Ishikawa (cell line): ENCODE results near the gene PRKCE.

Experiments used
- CEBPB ChIP-seq: IDR thresholded peaks from 2 replicates; pipeline ENCODE4 v1.6.1; 2012
- CREB1 ChIP-seq: IDR thresholded peaks from 2 replicates; pipeline ENCODE4 v1.6.1; 2012; ENCODE audit warnings: low read depth
- EGR1 ChIP-seq: IDR thresholded peaks from 2 replicates; pipeline ENCODE4 v1.6.1; 2012
- EP300 ChIP-seq: IDR thresholded peaks from 2 replicates; pipeline ENCODE4 v1.6.1; 2012; ENCODE audit warnings: borderline replicate concordance
- FOXM1 ChIP-seq: IDR thresholded peaks from 2 replicates; pipeline ENCODE4 v1.6.1; 2012; ENCODE audit warnings: low read depth, borderline replicate concordance
- NFIC ChIP-seq: IDR thresholded peaks from 2 replicates; pipeline ENCODE4 v1.6.1; 2012
- RAD21 ChIP-seq: IDR thresholded peaks from 2 replicates; pipeline ENCODE4 v1.6.1; 2012; ENCODE audit warnings: low read depth
- TAF1 ChIP-seq: IDR thresholded peaks from 2 replicates; pipeline ENCODE4 v1.6.1; 2012; ENCODE audit warnings: low read depth, mild to moderate bottlenecking
- TCF12 ChIP-seq: IDR thresholded peaks from 2 replicates; pipeline ENCODE4 v1.6.1; 2012; ENCODE audit warnings: low read depth
- TEAD4 ChIP-seq: IDR thresholded peaks from 2 replicates; pipeline ENCODE4 v1.6.1; 2012
- YY1 ChIP-seq: IDR thresholded peaks from 2 replicates; pipeline ENCODE4 v1.6.1; 2012; ENCODE audit warnings: low read depth
- ZBTB7A ChIP-seq: IDR thresholded peaks from 2 replicates; pipeline ENCODE4 v1.6.1; 2012; ENCODE audit warnings: low read depth
- TF ChIP-seq, protein P1 (sequence below): IDR thresholded peaks from 2 replicates; pipeline ENCODE4 v1.6.1; 2012
- TF ChIP-seq, protein P2 (sequence below): IDR thresholded peaks from 2 replicates; pipeline ENCODE4 v1.6.1; 2012; ENCODE audit warnings: low read depth, mild to moderate bottlenecking
- TF ChIP-seq, protein P3 (sequence below): IDR thresholded peaks from 2 replicates; pipeline ENCODE4 v1.6.1; 2012

PRKCE gene

GRCh38 chr2:46062637-46063412, 411.4 kb downstream of the PRKCE start:
- no peak for TF ChIP-seq CEBPB
- peak; percentile 82 for TF ChIP-seq RAD21

- no peak for TF ChIP-seq CREB1
Measured at GRCh38 chr2:46064396-46064795, 412.9 kb downstream of the PRKCE start.

DNA sequence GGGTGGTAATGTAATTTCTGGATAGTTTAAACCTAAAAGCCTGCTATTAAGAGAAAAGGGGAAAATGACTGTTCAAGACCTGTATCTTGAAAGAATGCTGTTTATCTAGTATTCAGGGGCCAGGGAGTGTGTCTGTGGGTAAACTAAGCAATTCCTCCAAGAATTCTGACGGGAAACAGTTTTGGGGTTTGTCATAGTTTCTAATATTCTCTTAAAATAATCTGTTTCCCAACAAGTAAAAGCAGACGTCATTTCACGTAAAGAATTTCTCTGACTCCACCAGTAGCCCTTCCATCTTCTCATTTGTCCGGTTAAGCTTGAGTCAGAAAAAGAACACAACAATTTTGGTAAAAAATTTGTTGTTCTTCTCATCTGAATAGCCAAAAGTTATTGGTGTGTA, 413.7 kb downstream of the PRKCE start:
- TF ChIP-seq, protein P1, sequence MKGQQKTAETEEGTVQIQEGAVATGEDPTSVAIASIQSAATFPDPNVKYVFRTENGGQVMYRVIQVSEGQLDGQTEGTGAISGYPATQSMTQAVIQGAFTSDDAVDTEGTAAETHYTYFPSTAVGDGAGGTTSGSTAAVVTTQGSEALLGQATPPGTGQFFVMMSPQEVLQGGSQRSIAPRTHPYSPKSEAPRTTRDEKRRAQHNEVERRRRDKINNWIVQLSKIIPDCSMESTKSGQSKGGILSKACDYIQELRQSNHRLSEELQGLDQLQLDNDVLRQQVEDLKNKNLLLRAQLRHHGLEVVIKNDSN: no peak
- TF ChIP-seq CREB1: no peak
- TF ChIP-seq, protein P2, sequence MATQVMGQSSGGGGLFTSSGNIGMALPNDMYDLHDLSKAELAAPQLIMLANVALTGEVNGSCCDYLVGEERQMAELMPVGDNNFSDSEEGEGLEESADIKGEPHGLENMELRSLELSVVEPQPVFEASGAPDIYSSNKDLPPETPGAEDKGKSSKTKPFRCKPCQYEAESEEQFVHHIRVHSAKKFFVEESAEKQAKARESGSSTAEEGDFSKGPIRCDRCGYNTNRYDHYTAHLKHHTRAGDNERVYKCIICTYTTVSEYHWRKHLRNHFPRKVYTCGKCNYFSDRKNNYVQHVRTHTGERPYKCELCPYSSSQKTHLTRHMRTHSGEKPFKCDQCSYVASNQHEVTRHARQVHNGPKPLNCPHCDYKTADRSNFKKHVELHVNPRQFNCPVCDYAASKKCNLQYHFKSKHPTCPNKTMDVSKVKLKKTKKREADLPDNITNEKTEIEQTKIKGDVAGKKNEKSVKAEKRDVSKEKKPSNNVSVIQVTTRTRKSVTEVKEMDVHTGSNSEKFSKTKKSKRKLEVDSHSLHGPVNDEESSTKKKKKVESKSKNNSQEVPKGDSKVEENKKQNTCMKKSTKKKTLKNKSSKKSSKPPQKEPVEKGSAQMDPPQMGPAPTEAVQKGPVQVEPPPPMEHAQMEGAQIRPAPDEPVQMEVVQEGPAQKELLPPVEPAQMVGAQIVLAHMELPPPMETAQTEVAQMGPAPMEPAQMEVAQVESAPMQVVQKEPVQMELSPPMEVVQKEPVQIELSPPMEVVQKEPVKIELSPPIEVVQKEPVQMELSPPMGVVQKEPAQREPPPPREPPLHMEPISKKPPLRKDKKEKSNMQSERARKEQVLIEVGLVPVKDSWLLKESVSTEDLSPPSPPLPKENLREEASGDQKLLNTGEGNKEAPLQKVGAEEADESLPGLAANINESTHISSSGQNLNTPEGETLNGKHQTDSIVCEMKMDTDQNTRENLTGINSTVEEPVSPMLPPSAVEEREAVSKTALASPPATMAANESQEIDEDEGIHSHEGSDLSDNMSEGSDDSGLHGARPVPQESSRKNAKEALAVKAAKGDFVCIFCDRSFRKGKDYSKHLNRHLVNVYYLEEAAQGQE: no peak
- no peak for TF ChIP-seq EGR1
- no peak for TF ChIP-seq ZBTB7A
- no peak for TF ChIP-seq NFIC
- TF ChIP-seq TCF12: no peak
- TF ChIP-seq TEAD4: no peak
- TF ChIP-seq, protein P3, sequence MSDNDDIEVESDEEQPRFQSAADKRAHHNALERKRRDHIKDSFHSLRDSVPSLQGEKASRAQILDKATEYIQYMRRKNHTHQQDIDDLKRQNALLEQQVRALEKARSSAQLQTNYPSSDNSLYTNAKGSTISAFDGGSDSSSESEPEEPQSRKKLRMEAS: no peak
- no peak for TF ChIP-seq TAF1
- TF ChIP-seq FOXM1: no peak

GRCh38 chr2:46066116-46066515, 414.6 kb downstream of the PRKCE start:
- TF ChIP-seq CREB1: no peak
- TF ChIP-seq FOXM1: no peak
- TF ChIP-seq, protein P3: no peak
- no peak for TF ChIP-seq TAF1
- TF ChIP-seq, protein P2: no peak
- TF ChIP-seq ZBTB7A: no peak
- TF ChIP-seq EP300: no peak
- no peak for TF ChIP-seq TEAD4
- TF ChIP-seq RAD21: no peak
- TF ChIP-seq YY1: no peak
- TF ChIP-seq, protein P1: no peak
- TF ChIP-seq EGR1: no peak
- no peak for TF ChIP-seq CEBPB
- no peak for TF ChIP-seq TCF12
- TF ChIP-seq NFIC: no peak

DNA sequence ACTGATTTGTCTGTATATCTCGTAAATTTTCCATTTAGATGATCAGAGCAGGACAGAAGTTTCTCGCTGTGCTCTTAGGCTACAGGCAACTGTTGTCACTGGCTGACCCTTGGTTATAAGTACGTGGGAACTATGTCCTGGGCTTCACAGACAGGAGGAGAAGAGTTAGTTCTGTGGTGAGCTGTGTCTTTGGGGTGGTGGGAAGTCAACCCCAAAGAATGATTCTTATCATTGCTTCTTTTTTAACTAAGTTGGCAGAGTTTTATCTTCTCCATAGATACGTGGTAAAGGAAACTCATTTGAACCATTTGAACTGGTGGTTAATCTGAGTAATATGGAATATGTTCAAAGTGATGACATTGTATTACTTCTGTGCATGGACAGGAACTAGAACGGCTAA, 415.1 kb downstream of the PRKCE start:
- TF ChIP-seq TEAD4: no peak
- no peak for TF ChIP-seq CREB1
- TF ChIP-seq ZBTB7A: no peak
- TF ChIP-seq CEBPB: no peak
- no peak for TF ChIP-seq RAD21
- TF ChIP-seq YY1: no peak
- no peak for TF ChIP-seq EP300
- TF ChIP-seq, protein P3: no peak
- no peak for TF ChIP-seq TCF12
- TF ChIP-seq, protein P1: no peak
- TF ChIP-seq NFIC: no peak
- TF ChIP-seq, protein P2: no peak
- TF ChIP-seq EGR1: no peak
- no peak for TF ChIP-seq TAF1
- no peak for TF ChIP-seq FOXM1
